HG02571 (cell line): ENCODE results near the gene ELP4.

Experiments used
- ATAC-seq: cut with Tn5 transposase; IDR thresholded peaks from one replicate; pipeline ENCODE4 v1.9.1; 2021; ENCODE audit warnings: mild to moderate bottlenecking, moderate library complexity; ENCODE audit not compliant: unreplicated experiment

Gene ELP4

GRCh38 chr11:31819621-31820437 lies 310.3 kb downstream of the ELP4 start:
- ATAC-seq: no peak

- ATAC-seq: no peak
Observed at GRCh38 chr11:31820438-31820818, 310.9 kb downstream of the ELP4 start.

GRCh38 chr11:31821235-31821764 lies 311.7 kb downstream of the ELP4 start:
- no peak for ATAC-seq

- no peak for ATAC-seq
Observed at GRCh38 chr11:31821766-31822165, 312.2 kb downstream of the ELP4 start.

- ATAC-seq: no peak
Observed at GRCh38 chr11:31822175-31822926, 312.8 kb downstream of the ELP4 start.

- ATAC-seq: no peak
Observed at GRCh38 chr11:31822927-31823643, 313.5 kb downstream of the ELP4 start.

- ATAC-seq: no peak
Observed at GRCh38 chr11:31823644-31824331, 314.2 kb downstream of the ELP4 start.

GRCh38 chr11:31824332-31824878 lies 314.8 kb downstream of the ELP4 start:
- no peak for ATAC-seq

- ATAC-seq: no peak
Observed at GRCh38 chr11:31824879-31825837, 315.6 kb downstream of the ELP4 start.

- no peak for ATAC-seq
Observed at GRCh38 chr11:31825838-31826484, 316.4 kb downstream of the ELP4 start.

- ATAC-seq: no peak
Observed at GRCh38 chr11:31826536-31827438, 317.2 kb downstream of the ELP4 start.

GRCh38 chr11:31827455-31828206 lies 318.1 kb downstream of the ELP4 start:
- no peak for ATAC-seq

GRCh38 chr11:31828217-31828616 lies 318.6 kb downstream of the ELP4 start:
- ATAC-seq: no peak

GRCh38 chr11:31830406-31830805 lies 320.8 kb downstream of the ELP4 start:
- ATAC-seq: no peak

- no peak for ATAC-seq
Observed at GRCh38 chr11:31834237-31834636, 324.7 kb downstream of the ELP4 start.
